Measurements from ENCODE around the gene DPYD. TPM values are rescaled to one million over a fixed set of nuclear protein-coding genes. Genes with fewer than 3 reads are reported as not detected.

DPYD gene
- total and polyA plus RNA-seq, 7 donors: 6.0 to 56.1 (median 40.2) TPM

GRCh38 chr1:97901017-97901658, 19.7 kb downstream of the DPYD start:
- intact Hi-C loops (cut with DNase I): no loop called here
- peak in 1 of 4 donors; percentile 14 for TF ChIP-seq POLR2AphosphoS5 (IDR thresholded peaks at IDR 0.05)
- TF ChIP-seq POLR2A (IDR thresholded peaks at IDR 0.05): no peak
- TF ChIP-seq CTCF (IDR thresholded peaks at IDR 0.05): no peak
- WGBS, 2 donors: 69 to 85% methylated on average over 2 of the region's 2 CpGs
- no peaks in the 10 kb centered on the region for H3K27me3 ChIP-seq
- peaks cover 0 to 27% (median 9%) of the 10 kb centered on the region in 4 donors for H3K4me1 ChIP-seq
- no peaks in the 10 kb centered on the region for H3K9me3 ChIP-seq
- H3K27ac ChIP-seq: peak overlapping the region in 2 of 4 donors; percentile 14 to 29
- no peak for DNase-seq
- no peaks in the 10 kb centered on the region for H3K36me3 ChIP-seq
- H3K4me3 ChIP-seq: no peak overlapping the region

DNA sequence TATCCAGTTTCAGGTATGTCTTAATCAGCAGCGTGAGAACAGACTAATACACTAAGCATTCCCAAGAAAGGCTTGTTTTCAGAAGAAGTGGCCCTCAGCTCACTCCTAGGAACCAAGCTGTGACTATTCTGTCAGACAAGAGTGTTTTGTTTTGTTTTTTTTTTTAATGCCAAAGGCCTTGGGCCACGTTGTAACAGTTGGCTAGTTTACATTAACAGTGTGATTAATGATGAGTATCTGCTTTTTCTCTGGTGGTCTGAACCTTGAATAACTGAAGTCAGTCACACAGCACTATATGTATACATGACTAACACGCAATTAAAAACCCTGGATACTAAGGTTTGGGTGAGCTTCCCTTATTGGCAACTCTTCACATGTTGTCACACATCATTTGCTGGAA, 21.9 kb downstream of the DPYD start:
- DNase-seq: no peak
- 80 to 82% methylated on average over 3 of the region's 3 CpGs for WGBS, 2 donors
- TF ChIP-seq POLR2A (IDR thresholded peaks at IDR 0.05) (no peak), POLR2AphosphoS5 (IDR thresholded peaks at IDR 0.05) (no peak), CTCF (IDR thresholded peaks at IDR 0.05) (no peak), EP300 (IDR thresholded peaks at IDR 0.05) (no peak)

DNA sequence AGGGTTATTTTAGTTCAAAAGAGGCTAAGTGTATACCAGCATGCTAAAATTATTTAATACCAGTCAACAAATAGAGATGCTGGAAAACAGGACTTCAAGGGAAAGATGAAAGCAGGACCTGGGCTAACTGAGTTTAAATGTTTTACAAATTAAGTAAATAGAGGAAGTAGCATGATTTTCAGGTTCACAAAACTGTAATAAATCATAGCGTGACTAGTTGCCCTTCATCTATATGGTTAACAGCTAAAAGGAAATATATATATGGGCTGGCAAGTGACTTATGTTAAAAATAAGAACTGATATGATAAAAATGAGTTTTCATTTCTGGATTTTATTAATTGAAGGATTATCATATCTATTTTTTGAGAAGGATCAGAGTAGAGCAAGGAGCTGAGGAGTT, 25.6 kb downstream of the DPYD start:
- no peaks in the 10 kb centered on the region for H3K27me3 ChIP-seq
- no peak for DNase-seq
- no peaks in the 10 kb centered on the region for H3K36me3 ChIP-seq
- H3K4me3 ChIP-seq: no peak overlapping the region
- no peak for TF ChIP-seq POLR2AphosphoS5 (IDR thresholded peaks at IDR 0.05)
- no peak for TF ChIP-seq CTCF (IDR thresholded peaks at IDR 0.05)
- TF ChIP-seq POLR2A (IDR thresholded peaks at IDR 0.05): no peak
- 64 to 69% methylated on average over 1 of the region's 1 CpG for WGBS, 2 donors
- H3K9me3 ChIP-seq: no peaks in the 10 kb centered on the region
- no peak overlapping the region for H3K27ac ChIP-seq
- no peaks in the 10 kb centered on the region for H3K4me1 ChIP-seq
- intact Hi-C loops (cut with DNase I): no loop called here

More for the DNA sequence above, 21.9 kb downstream of the DPYD start:
- no peaks in the 10 kb centered on the region for H3K27me3 ChIP-seq
- no peak overlapping the region for H3K27ac ChIP-seq
- H3K9me3 ChIP-seq: no peaks in the 10 kb centered on the region
- H3K4me1 ChIP-seq: peaks cover 0 to 17% (median 4%) of the 10 kb centered on the region in 4 donors
- H3K4me3 ChIP-seq: no peak overlapping the region
- intact Hi-C loops (cut with DNase I): no loop called here
- H3K36me3 ChIP-seq: no peaks in the 10 kb centered on the region

DNA sequence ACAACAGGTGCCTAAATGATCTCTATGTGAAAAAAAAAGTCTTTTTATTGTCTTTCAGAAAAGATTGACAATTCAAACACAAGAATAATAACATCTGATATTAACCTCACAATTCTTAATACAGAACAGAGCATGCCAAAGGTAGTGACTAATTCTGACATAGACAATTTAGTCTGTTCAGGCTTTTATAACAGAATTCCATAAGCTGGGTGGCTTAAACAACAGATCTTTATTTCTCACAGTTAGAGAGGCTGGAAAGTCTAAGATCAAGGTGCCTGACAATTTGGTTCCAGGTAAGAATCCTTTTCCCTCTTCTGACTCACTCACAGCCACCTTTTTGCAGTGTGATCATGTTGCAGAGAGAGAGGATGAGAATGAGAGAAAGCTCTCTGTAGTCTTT, 27.0 kb downstream of the DPYD start:
- no peaks in the 10 kb centered on the region for H3K4me1 ChIP-seq
- no peaks in the 10 kb centered on the region for H3K36me3 ChIP-seq
- H3K4me3 ChIP-seq: no peak overlapping the region
- no peaks in the 10 kb centered on the region for H3K27me3 ChIP-seq
- intact Hi-C loops (cut with DNase I): no loop called here
- no peak for DNase-seq
- TF ChIP-seq POLR2A (IDR thresholded peaks at IDR 0.05) (no peak), CTCF (IDR thresholded peaks at IDR 0.05) (no peak), EP300 (IDR thresholded peaks at IDR 0.05) (no peak), POLR2AphosphoS5 (IDR thresholded peaks at IDR 0.05) (no peak)
- no peak overlapping the region for H3K27ac ChIP-seq
- H3K9me3 ChIP-seq: peaks cover 0 to 11% (median 5%) of the 10 kb centered on the region in 4 donors

DNA sequence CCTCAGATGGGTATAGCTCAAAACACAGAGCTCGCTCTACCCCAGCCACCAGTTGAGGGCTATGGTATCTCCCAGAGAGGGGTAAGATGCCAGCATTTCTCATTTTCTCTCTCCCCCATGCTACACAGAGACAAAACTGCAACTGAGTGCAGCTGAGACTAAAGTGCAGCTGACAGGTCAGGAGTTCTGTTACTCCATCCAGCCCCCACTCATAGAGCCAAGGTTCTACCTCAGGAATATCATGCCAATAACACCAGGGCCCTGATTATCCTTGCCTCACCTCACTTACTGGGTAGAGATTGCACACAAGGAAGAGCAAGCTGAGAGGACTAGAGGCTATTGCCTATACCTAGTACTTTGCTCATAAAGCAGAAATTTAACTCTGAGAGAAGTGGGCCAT, 34.6 kb downstream of the DPYD start:
- no peak overlapping the region for H3K27ac ChIP-seq
- no peak overlapping the region for H3K4me3 ChIP-seq
- no peaks in the 10 kb centered on the region for H3K27me3 ChIP-seq
- intact Hi-C loops (cut with DNase I): no loop called here
- no peak for DNase-seq
- peaks cover 0 to 18% (median 5%) of the 10 kb centered on the region in 4 donors for H3K9me3 ChIP-seq
- H3K36me3 ChIP-seq: peaks cover 0 to 15% (median 0%) of the 10 kb centered on the region in 4 donors
- TF ChIP-seq POLR2A (IDR thresholded peaks at IDR 0.05) (no peak), CTCF (IDR thresholded peaks at IDR 0.05) (no peak), POLR2AphosphoS5 (IDR thresholded peaks at IDR 0.05) (no peak), EP300 (IDR thresholded peaks at IDR 0.05) (no peak)
- 89 to 100% methylated on average over 1 of the region's 1 CpG for WGBS, 2 donors
- H3K4me1 ChIP-seq: peaks cover 0 to 11% (median 8%) of the 10 kb centered on the region in 4 donors

Measured in sigmoid colon (tissue), 7 donors.